ENCODE measurements around the gene OXNAD1. TPM values are rescaled to one million over a fixed set of nuclear protein-coding genes. Genes with fewer than 3 reads are reported as not detected.

The OXNAD1 gene
- polyA plus RNA-seq, 1 of the 3 experiments (the other 2 are of a cell fraction), result 6.9 TPM

- no peak for TF ChIP-seq CTCF (IDR thresholded peaks at IDR 0.05)
- TF ChIP-seq RXRA (IDR thresholded peaks at IDR 0.05; ENCODE audit: borderline replicate concordance, low read depth), result no peak
- no peak for TF ChIP-seq POLR2AphosphoS5 (IDR thresholded peaks at IDR 0.05; ENCODE audit: low read depth, low read length)
Observed at GRCh38 chr3:16315623-16316022, 50.6 kb downstream of the OXNAD1 start (continued).

DNA sequence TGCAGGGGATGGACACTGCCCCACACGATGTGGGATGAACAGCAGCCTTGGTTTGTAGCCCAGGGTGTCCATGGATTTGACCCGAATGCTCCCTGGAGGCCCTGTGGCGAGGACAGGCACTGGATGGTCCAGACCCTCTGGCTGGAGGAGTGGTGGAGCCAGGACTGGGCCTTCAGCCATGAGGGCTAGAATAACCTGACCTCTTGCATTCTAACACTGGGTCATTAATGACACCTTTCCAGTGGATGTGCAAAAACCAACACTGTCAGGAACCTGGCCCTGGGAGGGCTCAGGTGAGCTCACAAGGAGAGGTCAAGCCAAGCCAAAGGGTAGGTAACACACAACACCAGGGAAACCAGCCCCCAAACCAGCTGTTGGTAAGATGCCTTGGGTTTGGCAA lies 51.4 kb downstream of the OXNAD1 start:
- no peak overlapping the region; a peak in 1 of 4 replicates for H3K27ac ChIP-seq (ENCODE audit: low read depth in 2 of 2, low read length in 1 of 2)
- H3K9me3 ChIP-seq, result no peaks in the 10 kb centered on the region
- no peaks in the 10 kb centered on the region for H3K27me3 ChIP-seq (ENCODE audit: insufficient read depth)
- H3K4me3 ChIP-seq (ENCODE audit: low read depth in 2 of 2, low read length in 1 of 2), result no peak overlapping the region
- H3K9me2 ChIP-seq, result no peaks in the 10 kb centered on the region
- WGBS (ENCODE audit: low lambda C conversion rate), result 85% methylated on average over 3 of the region's 3 CpGs
- CTCF ChIA-PET, result interaction anchor here (1.7 kb wide), 1 partner anchor 26 kb away, joined by 4 read pairs; no protein-coding TSS in a partner anchor
- no peak for DNase-seq
- no peaks in the 10 kb centered on the region for H4K20me1 ChIP-seq (ENCODE audit: insufficient read depth)
- H3K9ac ChIP-seq, result no peak overlapping the region
- peaks cover 29 to 62% of the 10 kb centered on the region in 2 experiments for H3K36me3 ChIP-seq (replicated peaks in 1 of 2; ENCODE audit: control insufficient read depth in 1 of 2, insufficient read depth in 2 of 2, low read length in 1 of 2)
- H3K4me2 ChIP-seq, result no peak overlapping the region
- no peaks in the 10 kb centered on the region for H3F3A ChIP-seq (replicated peaks; ENCODE audit: insufficient read depth)
- no peak overlapping the region for H2AFZ ChIP-seq (ENCODE audit: low read depth)
- POLR2A ChIA-PET, result no interaction called here
- TF ChIP-seq YY1 (IDR thresholded peaks at IDR 0.05; ENCODE audit: low read depth) (no peak), MXI1 (IDR thresholded peaks at IDR 0.05; ENCODE audit: low read depth, low read length) (no peak), IRF3 (IDR thresholded peaks at IDR 0.05; ENCODE audit: low read depth, low read length) (no peak), NFIC (IDR thresholded peaks at IDR 0.05; ENCODE audit: borderline replicate concordance) (no peak), TEAD4 (IDR thresholded peaks at IDR 0.05; ENCODE audit: borderline replicate concordance, insufficient read depth) (no peak)
- H3K4me1 ChIP-seq (ENCODE audit: control insufficient read depth in 1 of 2, insufficient read depth in 2 of 2, low read depth in 1 of 2, low read length in 1 of 2), result peaks cover 0 to 12% of the 10 kb centered on the region in 2 experiments; a peak in 1 of 4 replicates
- no peaks in the 10 kb centered on the region for H3K79me2 ChIP-seq (ENCODE audit: insufficient read depth)

DNA sequence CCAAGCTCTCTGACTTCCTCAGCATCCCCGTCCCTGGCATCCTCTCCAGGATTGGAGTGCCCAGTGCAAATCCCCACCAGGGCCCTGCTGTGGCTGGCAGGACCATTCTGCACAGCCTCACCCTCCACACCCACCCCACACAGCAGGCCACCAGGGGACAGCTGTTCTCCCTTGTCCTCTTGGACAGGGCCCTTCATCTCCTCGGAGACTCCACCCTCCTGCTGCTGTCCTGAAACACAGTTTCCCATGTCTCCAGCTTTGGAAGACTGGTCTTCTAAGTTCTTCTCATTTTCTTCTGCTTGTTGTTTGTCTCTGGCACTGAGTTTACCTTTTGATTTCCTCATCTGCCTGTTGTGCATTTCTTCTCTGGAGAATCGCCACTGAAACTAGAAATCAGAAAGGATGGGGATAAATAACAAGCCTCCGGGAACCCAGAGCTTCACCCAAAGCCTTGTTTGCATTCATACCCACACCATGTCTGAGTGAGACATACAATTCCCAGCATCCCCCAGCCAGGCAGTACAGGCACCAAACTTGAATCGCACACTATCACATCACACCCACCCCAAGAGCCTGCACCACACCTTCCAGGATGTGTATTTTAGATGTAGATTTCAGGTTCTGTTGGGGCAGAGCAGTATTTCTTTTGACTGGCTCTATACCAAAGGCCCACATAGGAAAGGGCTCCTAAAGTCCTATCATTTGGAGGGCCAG lies 52.0 kb downstream of the OXNAD1 start:
- POLR2A ChIA-PET, result no interaction called here
- Histone ChIP-seq H3K79me2 (ENCODE audit: insufficient read depth) (no peaks in the 10 kb centered on the region), H3K4me1 (ENCODE audit: control insufficient read depth in 1 of 2, insufficient read depth in 2 of 2, low read depth in 1 of 2, low read length in 1 of 2) (peaks cover 0 to 7% of the 10 kb centered on the region in 2 experiments; a peak in 1 of 4 replicates), H3K9me2 (no peaks in the 10 kb centered on the region), H3K27me3 (ENCODE audit: insufficient read depth) (no peaks in the 10 kb centered on the region), H3K9ac (no peak overlapping the region), H3K36me3 (replicated peaks in 1 of 2; ENCODE audit: control insufficient read depth in 1 of 2, insufficient read depth in 2 of 2, low read length in 1 of 2) (peaks cover 29 to 62% of the 10 kb centered on the region in 2 experiments), H2AFZ (ENCODE audit: low read depth) (no peak overlapping the region), H3K4me3 (ENCODE audit: low read depth in 2 of 2, low read length in 1 of 2) (no peak overlapping the region), H3K27ac (ENCODE audit: low read depth in 2 of 2, low read length in 1 of 2) (no peak overlapping the region; a peak in 1 of 4 replicates), H3F3A (replicated peaks; ENCODE audit: insufficient read depth) (no peaks in the 10 kb centered on the region), H4K20me1 (ENCODE audit: insufficient read depth) (no peaks in the 10 kb centered on the region), H3K9me3 (no peaks in the 10 kb centered on the region), H3K4me2 (no peak overlapping the region)
- WGBS (ENCODE audit: low lambda C conversion rate), result 94% methylated on average over 5 of the region's 5 CpGs
- no peak for DNase-seq
- CTCF ChIA-PET, result interaction anchor here (1.7 kb wide), 1 partner anchor 26 kb away, joined by 4 read pairs; no protein-coding TSS in a partner anchor
- TF ChIP-seq SIN3A (IDR thresholded peaks at IDR 0.05; ENCODE audit: borderline replicate concordance, low read depth, low read length) (no peak), GATA2 (CRISPR knock-in tag; IDR thresholded peaks at IDR 0.05) (no peak), CTCF (IDR thresholded peaks at IDR 0.05) (no peak), TEAD4 (IDR thresholded peaks at IDR 0.05; ENCODE audit: borderline replicate concordance, insufficient read depth) (no peak), USF2 (IDR thresholded peaks at IDR 0.05; ENCODE audit: borderline replicate concordance, low read depth, low read length) (no peak)
